Hematopoietic multipotent progenitor cell treated with erythropoietin and hydrocortisone succinate and interleukin-3 and kit ligand, for 17 days (in vitro differentiated cells): ENCODE measurements around the gene TCOF1.

Experiments used
- DNase-seq: peaks from one replicate; pipeline ENCODE4 v3.0.0-alpha.2; 2015; ENCODE audit warnings: low spot score

TCOF1 gene

DNA sequence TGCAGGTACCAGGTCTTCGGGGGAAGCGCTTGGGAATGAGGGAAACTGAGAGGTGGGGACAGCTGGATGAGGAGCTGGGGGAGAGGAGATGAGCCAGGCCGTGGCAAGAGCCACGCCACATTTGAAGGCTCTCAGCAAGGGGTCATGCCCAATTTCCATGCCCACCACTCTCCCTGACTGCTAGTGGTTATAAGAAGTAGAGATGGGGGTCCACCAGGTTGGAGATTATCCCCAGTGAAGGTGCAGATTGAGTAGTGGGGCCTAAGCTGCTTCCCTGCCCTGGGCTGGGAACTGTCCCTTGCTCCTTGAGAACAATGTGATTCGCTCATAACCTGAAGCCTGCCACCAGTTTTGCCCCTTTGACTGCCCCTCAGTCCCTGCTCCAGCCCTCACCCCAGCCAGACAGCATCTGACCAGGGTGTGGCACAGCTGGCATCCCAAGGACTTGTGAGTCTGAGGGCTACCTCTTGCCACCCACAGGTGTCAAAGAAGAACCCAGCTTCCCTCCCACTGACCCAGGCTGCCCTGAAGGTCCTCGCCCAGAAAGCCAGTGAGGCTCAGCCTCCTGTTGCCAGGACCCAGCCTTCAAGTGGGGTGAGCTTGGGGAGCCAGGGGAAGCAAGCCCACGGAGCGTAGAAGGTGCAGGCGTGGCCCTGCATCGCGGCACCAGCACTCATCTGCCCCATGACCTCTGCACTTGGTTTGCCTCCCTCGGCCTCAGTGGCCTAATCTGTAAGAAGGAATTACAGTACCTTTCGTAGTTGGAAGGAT lies 33.8 kb downstream of the TCOF1 start:
- no peak for DNase-seq

- DNase-seq = no peak
Measured at GRCh38 chr5:150391986-150392385, 34.5 kb downstream of the TCOF1 start.

DNA sequence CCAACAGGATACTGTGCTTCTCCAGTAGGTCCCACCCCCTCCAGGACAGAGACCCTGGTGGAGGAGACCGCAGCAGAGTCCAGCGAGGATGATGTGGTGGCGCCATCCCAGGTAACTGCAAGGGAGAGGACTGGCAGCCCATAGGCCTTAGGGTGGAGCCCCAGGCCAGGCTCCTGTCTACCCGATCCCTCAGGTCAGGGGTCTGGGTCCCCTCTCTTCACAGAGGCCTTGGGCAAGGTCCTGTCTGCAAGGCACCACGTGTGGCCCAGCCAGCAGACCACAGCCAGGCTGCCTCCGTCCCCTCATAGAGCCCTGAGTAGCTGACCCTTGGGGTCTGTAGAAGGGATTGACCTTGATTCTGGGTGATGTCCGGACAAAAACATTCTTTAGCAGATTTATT lies 35.2 kb downstream of the TCOF1 start:
- no peak for DNase-seq

DNA sequence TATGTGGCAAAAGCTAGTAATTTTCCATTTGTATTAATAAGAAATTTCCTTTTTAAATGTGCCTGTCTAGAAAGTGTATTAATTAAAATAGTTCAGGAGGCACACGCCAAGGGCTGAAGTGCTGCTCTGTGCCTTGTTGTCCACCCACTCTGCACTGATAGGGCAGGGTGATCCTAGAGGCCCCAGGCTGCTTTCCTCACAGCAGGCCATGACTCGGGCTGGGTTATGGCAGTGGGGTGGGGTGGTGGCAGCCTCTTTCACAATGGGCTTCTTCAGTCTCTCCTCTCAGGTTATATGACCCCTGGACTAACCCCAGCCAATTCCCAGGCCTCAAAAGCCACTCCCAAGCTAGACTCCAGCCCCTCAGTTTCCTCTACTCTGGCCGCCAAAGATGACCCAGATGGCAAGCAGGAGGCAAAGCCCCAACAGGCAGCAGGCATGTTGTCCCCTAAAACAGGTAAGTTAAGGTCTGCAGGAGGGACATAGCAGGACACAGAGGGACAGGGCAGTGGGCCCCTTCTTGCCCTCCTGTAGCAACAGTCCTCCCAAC lies 35.7 kb downstream of the TCOF1 start:
- DNase-seq = no peak

DNA sequence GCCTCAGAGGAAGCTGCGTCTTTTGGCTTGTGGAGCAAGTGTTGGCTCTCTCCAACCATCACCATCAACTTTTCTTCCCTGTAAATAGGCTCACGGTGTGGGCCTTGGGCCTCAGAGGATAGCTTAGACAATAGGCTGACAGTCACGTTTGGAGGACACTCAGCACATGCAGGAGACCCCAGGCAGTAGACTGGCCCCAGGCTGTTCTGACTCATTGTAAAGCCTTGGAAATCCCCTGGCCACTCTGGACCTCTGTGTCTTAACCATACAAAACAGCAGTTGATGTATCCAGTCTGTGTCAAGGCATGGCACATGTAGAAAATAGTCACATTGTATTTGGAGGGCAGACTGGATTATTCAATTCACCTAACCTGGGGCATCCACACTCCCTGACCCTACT lies 36.6 kb downstream of the TCOF1 start:
- no peak for DNase-seq

GRCh38 chr5:150394912-150395687 lies 37.6 kb downstream of the TCOF1 start:
- no peak for DNase-seq

DNA sequence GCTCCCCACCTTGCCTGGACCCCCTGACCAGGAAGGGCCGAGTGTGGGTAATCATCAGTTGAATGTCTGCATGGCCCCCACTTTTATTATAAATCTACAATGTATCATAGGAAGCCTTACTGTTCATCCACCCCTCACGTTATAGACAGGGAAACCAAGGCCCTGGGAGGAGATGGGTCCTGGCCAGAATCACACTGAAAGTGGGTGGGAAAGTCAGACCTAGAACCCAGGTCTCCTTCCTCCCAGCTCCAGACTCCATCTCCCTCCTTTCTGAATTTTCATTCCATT lies 38.1 kb downstream of the TCOF1 start:
- DNase-seq = no peak

GRCh38 chr5:150396267-150396666 lies 38.8 kb downstream of the TCOF1 start:
- DNase-seq = no peak

GRCh38 chr5:150397146-150397781 lies 39.8 kb downstream of the TCOF1 start:
- DNase-seq = no peak

GRCh38 chr5:150397782-150398721 lies 40.6 kb downstream of the TCOF1 start:
- no peak for DNase-seq

- DNase-seq = no peak
Measured at GRCh38 chr5:150398722-150399523, 41.4 kb downstream of the TCOF1 start.

GRCh38 chr5:150399524-150400211 lies 42.2 kb downstream of the TCOF1 start:
- no peak for DNase-seq

DNA sequence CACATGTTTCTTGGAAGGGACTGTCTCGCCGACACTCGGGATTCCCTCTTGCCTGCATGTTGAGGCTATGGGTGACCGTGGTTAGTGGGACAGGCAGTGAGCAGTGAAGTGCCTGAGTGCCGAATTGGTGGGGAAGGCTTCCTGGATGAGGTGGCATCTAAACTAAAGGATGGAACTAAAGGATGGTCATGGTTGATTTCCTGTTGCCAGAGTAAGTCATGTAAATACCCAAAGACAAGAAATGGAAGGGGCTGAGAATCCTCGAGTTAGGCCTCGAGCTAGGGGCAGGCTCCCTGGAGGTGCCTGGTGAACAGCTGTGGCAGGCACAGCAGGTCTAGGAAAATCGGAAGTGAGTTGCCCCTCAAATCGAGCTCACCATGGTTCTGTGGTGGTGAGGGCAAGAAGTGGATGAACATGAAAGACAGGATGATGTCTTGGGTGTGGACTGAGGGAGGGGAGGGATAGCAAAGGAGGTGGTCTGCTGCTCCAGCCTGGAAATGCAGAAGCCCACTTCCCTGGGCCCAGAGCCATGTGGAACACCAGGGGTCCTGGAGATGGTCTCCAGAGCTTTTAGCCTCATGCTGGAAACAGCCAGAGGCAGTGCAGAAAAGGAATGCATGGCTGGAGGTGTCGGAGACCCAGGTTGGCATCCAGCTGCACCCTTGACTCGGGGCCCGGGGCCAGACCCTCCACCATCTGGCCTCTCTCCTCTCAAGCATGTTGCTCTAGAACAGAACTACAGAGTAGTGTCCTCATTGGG lies 43.0 kb downstream of the TCOF1 start:
- no peak for DNase-seq

GRCh38 chr5:150401076-150401375 lies 43.5 kb downstream of the TCOF1 start:
- no peak for DNase-seq

DNA sequence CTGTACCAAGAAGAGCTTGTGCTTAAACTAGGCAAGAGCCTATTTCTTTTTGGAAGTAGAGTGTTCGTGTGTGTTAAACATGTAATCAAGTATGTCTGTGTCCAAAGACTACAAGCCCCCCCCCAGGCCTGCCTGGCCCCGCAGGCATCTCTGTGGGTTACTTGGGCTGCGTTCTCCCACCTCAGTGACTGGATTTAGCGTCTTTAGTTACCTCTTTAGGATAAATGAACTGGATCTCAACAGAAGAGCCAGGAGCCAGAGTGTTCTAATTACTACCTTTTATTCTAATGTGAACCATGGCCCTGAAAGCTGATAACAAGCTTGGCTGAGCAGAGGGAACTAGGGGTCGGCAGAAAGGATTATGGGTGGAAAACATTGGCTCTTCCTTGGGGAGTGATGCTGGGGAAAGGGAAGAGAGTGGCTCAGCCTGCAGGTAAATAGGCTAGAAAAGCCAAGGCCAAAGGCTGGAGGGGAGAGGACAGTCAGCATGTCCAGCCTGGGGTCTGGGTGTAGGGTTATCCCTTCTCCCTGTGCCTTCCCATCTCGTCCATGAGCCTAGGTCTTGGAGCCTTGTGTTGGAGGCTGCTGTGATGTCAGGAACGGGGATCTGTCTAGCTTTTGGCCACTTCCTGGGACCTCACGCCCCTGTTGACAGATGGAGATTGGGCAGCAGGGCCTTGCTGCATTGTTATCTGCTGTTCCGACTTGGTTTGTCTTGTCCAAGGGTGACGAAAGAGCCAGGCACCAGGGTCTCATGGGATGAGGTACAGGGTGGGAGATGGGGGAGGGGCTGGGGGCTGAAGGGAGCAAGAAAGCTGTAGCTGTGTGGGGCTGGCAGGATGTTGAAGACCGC lies 44.1 kb downstream of the TCOF1 start:
- no peak for DNase-seq

DNA sequence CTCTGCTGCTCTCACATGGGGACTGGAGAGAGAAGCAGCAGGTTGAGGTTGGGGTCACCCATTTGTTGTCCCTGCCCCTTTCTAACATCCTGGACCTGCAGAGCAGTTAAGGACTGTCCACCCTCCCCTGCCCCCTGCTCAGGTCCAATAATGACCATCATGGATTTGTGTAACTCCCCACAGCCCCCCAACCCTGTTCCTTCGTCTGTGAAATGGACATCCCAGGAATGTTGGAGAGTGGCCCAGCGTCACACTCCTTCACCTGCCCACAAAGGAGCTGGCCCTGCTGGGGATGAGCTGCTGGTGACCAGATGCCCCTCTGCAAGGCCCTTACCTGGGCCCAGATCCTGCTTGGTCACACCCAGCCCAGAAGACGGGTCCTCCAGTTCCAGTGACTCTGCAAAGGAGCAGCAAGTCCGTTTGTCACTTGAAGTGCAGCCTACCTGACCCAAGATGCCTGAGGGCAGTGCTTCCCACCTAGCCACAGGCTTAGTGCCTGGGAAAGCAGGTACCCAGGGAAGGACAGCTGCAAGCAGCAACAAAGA lies 44.8 kb downstream of the TCOF1 start:
- no peak for DNase-seq

GRCh38 chr5:150402901-150403342 lies 45.4 kb downstream of the TCOF1 start:
- no peak for DNase-seq

DNA sequence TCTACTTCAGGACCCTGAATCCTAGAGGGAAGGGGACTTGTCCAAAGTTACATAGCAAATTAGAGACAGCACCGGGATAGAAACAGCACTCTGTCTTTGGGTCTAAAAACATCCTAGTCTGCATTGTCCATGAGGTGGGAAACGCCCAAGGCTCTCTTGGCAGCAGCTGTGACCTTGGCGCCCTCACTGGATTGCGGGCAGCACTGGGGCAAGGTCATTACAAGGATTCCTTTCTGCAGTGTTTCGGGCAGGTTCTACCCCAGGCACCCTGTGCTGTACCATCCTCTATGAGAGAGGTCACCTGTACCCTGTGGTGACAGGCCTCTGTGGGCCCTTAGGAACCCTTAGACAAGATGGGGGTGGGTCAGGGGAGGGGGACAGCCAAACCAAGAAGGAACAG lies 46.6 kb downstream of the TCOF1 start:
- no peak for DNase-seq

- DNase-seq = no peak
Measured at GRCh38 chr5:150404535-150404934, 47.0 kb downstream of the TCOF1 start.
